GM19328 (cell line): ENCODE measurements around the gene ZBTB17.
"Not testable (repeated sequence)": the region's sequence is repeated elsewhere in the genome, so short reads cannot be mapped to it uniquely, and the experiment has no call there.

Source experiments
- ATAC-seq: cut with Tn5 transposase; IDR thresholded peaks from one replicate; pipeline ENCODE4 v1.9.1; 2021; ENCODE audit warnings: mild to moderate bottlenecking, moderate library complexity; ENCODE audit not compliant: unreplicated experiment

Gene ZBTB17

GRCh38 chr1:15938628-15939161 is 37.2 kb downstream of the ZBTB17 start:
- no peak for ATAC-seq

GRCh38 chr1:15937706-15938168 is 38.2 kb downstream of the ZBTB17 start:
- no peak for ATAC-seq

- ATAC-seq, result no peak
Measured at GRCh38 chr1:15937146-15937545, 38.8 kb downstream of the ZBTB17 start.

- ATAC-seq, result no peak
Measured at GRCh38 chr1:15936025-15936424, 39.9 kb downstream of the ZBTB17 start.

- ATAC-seq, result no peak
Measured at GRCh38 chr1:15935056-15935950, 40.6 kb downstream of the ZBTB17 start.

- no peak for ATAC-seq
Measured at GRCh38 chr1:15934211-15935055, 41.5 kb downstream of the ZBTB17 start.

- ATAC-seq, result no peak
Measured at GRCh38 chr1:15933684-15934083, 42.2 kb downstream of the ZBTB17 start.

GRCh38 chr1:15932612-15933011 is 43.3 kb downstream of the ZBTB17 start:
- ATAC-seq, result no peak

GRCh38 chr1:15931884-15932283 is 44.0 kb downstream of the ZBTB17 start:
- no peak for ATAC-seq

GRCh38 chr1:15931401-15931800 is 44.5 kb downstream of the ZBTB17 start:
- ATAC-seq, result no peak

GRCh38 chr1:15928971-15929965 is 46.6 kb downstream of the ZBTB17 start:
- ATAC-seq, result no peak

- not testable (repeated sequence) for ATAC-seq
Measured at GRCh38 chr1:15926448-15926847, 49.5 kb downstream of the ZBTB17 start.

GRCh38 chr1:15923241-15923640 is 52.7 kb downstream of the ZBTB17 start:
- ATAC-seq, result no peak

- peak; percentile 57 for ATAC-seq
Measured at GRCh38 chr1:15918962-15919715, 56.8 kb downstream of the ZBTB17 start.

- ATAC-seq, result no peak
Measured at GRCh38 chr1:15916916-15917315, 59.0 kb downstream of the ZBTB17 start.

- no peak for ATAC-seq
Measured at GRCh38 chr1:15916417-15916816, 59.5 kb downstream of the ZBTB17 start.

- ATAC-seq, result no peak
Measured at GRCh38 chr1:15915991-15916390, 59.9 kb downstream of the ZBTB17 start.

GRCh38 chr1:15913607-15914006 is 62.3 kb downstream of the ZBTB17 start:
- not testable (repeated sequence) for ATAC-seq

GRCh38 chr1:15911927-15912326 is 64.0 kb downstream of the ZBTB17 start:
- ATAC-seq, result no peak
